Measurements from ENCODE around the gene EVL. TPM values are rescaled to one million over a fixed set of nuclear protein-coding genes. Genes with fewer than 3 reads are reported as not detected.

The EVL gene
- total RNA-seq, 1 donor from 2014 or later, result 73.0 TPM

GRCh38 chr14:100078997-100079725, 13.9 kb downstream of the EVL start:
- FAIRE-seq (no peak), DNase-seq (ENCODE audit: low spot score in 2 of 2) (no peak)

DNA sequence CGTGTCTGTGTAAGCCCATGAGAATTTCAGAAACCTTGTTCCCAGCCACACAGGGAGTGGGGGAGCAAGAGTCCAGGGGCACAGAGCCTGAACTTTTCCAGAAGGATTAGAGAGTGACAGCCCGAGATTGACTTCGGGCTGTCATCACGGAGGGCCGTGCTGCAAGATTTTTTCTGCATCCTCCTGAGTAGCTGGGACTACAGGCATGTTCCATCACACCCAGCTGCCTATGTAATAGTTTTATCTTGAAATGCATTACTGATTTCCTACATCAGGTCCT, 14.4 kb downstream of the EVL start:
- DNase-seq (ENCODE audit: low spot score in 2 of 2), result no peak
- FAIRE-seq, result no peak

DNA sequence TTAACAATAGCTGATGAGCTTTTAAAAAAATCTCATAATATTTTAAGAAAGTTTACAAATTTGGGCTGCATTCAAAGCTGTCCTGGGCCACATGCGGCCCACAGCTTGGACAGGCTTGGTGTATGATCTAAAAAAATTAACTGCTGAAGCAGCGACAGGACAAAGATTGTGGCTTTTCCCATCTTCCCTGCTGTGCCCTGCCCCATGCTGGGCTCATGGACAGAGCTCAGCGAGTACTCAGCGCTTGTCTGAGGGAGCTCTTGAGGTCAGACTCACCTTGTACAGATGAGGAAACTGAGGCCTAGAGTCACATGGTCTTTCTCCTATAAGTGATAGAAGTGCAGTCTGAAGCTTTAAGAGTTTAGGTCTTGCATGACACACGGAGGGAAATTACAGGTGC, 15.0 kb downstream of the EVL start:
- no peak for FAIRE-seq
- no peak for DNase-seq (ENCODE audit: low spot score in 2 of 2)

DNA sequence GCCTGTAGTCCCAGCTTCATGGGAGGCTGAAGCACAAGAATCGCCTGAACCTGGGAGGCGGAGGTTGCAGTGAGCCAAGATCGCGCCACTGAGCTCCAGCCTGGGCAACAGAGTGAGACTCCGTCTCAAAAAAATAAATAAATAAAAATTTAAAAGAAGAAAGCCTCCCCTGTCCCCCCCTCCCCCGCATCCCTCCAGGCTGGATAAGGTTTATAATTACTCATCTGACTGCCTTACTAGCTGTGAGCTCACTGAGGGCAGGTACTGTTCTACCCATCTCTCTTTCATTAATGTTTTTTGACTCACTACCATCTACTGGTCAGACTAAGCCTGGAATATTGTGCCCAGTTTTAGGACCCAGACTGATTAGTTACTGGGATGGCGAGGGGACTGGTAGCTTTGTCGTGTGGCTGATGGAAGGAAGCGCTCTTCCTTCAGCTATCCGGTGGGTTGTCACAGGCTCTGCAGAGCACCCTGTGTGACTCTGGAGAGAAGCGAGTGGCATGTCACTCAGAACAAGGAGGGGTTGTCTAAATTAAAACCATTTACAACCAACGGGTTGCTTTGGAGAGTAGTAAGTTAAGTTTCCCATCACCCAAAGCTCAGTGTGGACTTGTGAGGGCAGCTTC, 16.9 kb downstream of the EVL start:
- DNase-seq (ENCODE audit: low spot score in 2 of 2) (no peak), FAIRE-seq (no peak)

- DNase-seq (ENCODE audit: low spot score in 2 of 2), result no peak
- FAIRE-seq, result no peak
These were observed 17.5 kb downstream of the EVL start for GRCh38 chr14:100082723-100083122.

DNA sequence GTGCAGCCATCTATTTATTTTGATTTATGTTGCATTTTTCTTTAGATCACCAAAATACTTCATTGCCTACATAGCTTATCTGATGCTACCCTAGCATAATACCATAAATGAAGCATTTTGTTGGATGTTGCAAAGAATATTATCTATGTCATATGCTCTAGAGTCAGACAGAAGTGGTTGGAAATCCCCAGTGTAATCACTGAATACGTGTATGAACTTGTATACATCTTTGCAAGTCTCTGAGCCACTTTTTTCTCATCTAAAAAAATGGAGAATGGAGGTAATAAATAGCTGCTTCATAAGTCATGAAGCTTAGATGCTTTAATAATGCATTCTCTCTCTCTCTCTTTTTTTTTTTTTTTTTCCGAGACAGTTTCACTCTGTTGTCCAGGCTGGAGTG, 18.5 kb downstream of the EVL start:
- DNase-seq (ENCODE audit: low spot score in 2 of 2), result no peak
- FAIRE-seq, result no peak

DNA sequence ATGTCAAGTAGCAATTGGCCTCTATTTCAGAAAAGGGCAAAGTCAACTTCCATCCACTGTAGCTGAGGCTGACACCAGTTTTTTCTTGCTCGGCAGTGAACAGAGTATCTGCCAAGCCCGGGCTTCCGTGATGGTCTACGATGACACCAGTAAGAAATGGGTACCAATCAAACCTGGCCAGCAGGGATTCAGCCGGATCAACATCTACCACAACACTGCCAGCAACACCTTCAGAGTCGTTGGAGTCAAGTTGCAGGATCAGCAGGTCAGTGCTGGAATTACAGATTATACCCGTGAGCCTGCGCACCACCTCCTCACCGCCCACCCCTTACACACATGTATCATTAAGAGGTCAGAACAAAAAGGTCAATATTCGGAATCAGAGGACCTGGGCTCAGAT, 19.4 kb downstream of the EVL start:
- DNase-seq (ENCODE audit: low spot score in 2 of 2), result no peak
- no peak for FAIRE-seq

GRCh38 chr14:100085462-100085861, 20.2 kb downstream of the EVL start:
- DNase-seq (ENCODE audit: low spot score in 2 of 2) (no peak), FAIRE-seq (no peak)

GRCh38 chr14:100086361-100086760, 21.1 kb downstream of the EVL start:
- FAIRE-seq (no peak), DNase-seq (ENCODE audit: low spot score in 2 of 2) (no peak)

GRCh38 chr14:100088226-100088625, 23.0 kb downstream of the EVL start:
- no peak for DNase-seq (ENCODE audit: low spot score in 2 of 2)
- FAIRE-seq, result no peak

- DNase-seq (ENCODE audit: low spot score in 2 of 2), result no peak
- FAIRE-seq, result no peak
These were observed 26.2 kb downstream of the EVL start for GRCh38 chr14:100091386-100091785.

GRCh38 chr14:100092832-100093231, 27.6 kb downstream of the EVL start:
- FAIRE-seq, result no peak
- no peak for DNase-seq (ENCODE audit: low spot score in 2 of 2)

DNA sequence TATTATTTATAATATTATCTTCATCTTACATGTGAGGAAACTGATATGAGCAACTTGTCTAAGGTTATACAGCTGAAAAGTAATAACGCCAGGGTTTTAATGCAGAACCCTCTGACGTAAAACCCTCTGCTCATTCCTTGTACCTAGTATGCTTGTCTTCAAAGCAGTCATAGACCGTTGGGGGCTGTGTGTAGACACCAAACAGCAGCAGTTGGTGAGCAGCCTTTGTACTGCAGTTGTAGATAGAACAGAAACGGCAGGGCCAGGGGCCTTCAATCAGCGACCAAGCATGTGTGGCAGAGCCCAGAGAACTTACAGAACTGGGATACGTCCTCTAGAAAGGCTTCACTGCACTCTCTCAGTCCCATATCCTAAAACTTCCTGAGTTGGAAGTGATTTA, 28.1 kb downstream of the EVL start:
- no peak for FAIRE-seq

GRCh38 chr14:100096656-100097055, 31.4 kb downstream of the EVL start:
- FAIRE-seq, result no peak
- DNase-seq (ENCODE audit: low spot score in 2 of 2), result no peak

More for the DNA sequence above, 28.1 kb downstream of the EVL start:
- no peak for DNase-seq (ENCODE audit: low spot score in 2 of 2)

GRCh38 chr14:100098171-100098570, 32.9 kb downstream of the EVL start:
- DNase-seq (ENCODE audit: low spot score in 2 of 2), result no peak
- no peak for FAIRE-seq

DNA sequence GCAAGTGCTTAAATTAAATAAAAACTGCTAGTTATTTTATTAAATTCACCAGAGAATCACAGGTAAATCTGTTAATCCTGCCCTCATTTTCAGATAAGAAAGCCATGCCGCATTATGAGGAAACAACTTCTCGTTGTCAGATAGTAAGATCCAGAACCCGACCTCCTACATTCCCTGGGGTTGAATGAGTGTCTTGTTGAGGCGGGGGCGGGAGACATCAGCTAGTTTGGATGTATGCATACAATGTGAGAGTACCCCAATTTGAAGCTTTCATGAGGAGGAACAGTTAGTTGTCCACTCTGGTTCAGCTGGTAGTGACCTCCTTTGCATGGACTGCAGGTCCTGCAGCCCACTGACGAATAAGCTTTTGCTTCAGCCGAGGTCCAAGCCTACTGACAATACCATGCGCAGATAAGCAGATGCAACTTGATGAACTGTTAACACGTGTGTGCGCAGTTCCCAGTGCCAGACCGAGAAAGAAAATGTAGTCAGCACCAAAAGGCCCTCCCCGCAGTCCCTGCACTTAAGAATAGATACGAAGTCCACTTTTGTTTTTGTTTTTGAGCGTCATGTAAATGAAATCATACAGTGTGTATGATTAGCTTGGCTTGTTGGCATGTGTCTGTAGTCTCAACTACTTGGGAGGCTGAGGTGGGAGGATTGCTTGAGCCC, 34.9 kb downstream of the EVL start:
- DNase-seq (ENCODE audit: low spot score in 2 of 2) (no peak), FAIRE-seq (no peak)

DNA sequence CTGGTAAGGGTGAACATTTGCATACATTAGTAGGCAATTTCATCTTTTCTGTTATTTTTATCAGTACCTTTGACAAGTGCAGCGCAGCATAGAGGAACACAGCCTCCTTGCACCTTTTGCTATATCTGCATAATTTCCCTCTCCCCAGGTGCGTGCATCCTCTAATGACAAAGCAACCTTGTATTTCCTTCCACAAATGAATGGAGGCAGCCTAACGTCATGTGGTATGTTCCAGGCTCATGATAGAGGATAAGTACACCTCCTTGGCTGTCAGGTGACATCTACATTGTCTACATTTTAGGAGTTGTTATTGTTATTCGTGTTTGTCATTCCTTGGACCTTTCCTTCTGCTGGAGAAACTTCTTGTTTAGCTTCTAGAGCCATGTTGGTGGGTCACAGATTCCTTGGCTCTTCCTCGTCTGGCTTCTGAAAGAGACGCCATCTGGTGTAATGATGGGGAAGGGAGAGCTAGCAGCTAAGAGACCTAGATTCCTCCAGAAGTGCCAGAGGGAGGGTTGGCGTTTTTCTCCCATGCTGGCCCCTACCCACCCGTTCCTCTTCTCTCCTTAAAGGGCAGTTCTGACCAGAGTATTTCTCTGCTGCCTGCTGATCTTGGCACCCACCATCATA, 37.0 kb downstream of the EVL start:
- DNase-seq (ENCODE audit: low spot score in 2 of 2), result no peak
- no peak for FAIRE-seq

GRCh38 chr14:100103250-100104005, 38.2 kb downstream of the EVL start:
- DNase-seq (ENCODE audit: low spot score in 2 of 2) (no peak), FAIRE-seq (no peak)

- FAIRE-seq (no peak), DNase-seq (ENCODE audit: low spot score in 2 of 2) (no peak)
These were observed 38.8 kb downstream of the EVL start for GRCh38 chr14:100104006-100104352.

DNA sequence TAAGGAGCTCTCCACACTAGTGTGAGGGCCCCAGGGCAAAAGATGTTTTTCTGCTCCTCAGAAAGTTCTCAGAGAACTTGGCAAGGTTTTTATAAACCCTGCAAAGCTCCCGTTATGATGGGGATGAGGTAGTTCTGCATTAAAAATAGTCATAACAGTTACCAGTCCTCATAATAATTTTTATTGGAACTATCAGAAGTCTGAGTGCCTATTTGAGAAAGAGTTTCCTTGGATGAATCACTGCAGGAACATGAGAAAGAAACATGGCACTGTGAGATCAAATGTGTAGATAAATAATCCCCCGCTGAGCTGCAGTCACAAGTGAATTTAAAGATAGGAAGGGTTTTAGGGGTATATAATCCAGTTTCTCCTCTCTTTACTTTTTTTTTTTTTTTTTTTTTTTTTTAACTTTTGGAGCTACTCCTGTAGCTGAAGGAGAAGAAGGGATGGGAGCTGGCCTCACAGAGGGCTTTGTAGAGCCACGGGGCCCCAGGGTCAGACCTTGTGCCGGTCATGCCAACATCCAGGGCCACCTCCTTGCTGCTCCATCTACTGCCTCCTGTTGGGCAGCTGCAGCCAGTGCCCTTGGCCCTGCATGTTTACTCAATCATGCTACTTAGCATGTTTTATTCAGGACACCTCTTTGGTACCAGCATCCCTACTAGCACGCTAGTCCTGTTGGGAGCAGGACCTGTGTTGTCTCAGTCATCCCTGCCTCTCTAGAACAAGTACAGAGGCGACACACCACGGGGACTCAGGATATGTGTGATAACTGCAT, 39.5 kb downstream of the EVL start:
- DNase-seq (ENCODE audit: low spot score in 2 of 2) (no peak), FAIRE-seq (no peak)

Measured in frontal cortex (tissue), 4 donors.